Mucosa of descending colon (tissue), 3 donors: Measurements from ENCODE around the gene GALNT12. TPM values are rescaled to one million over a fixed set of nuclear protein-coding genes. Genes with fewer than 3 reads are reported as not detected.
A peak's percentile ranks its signal among the peaks of the same experiment; 100 is the strongest.

Experiments
- ATAC-seq: fragments of 200-7000 bp; cut with Tn5 transposase; one replicate; pipeline ENCODE4 v1.9.1; 2020; ENCODE audit warnings: mild to moderate bottlenecking, moderate library complexity
- DNase-seq, 3 donors: peaks; one replicate each; pipeline ENCODE4 v3.0.0-alpha.2; 2020
- H3K36me3 ChIP-seq: fragments of 200-600 bp; one replicate; pipeline ENCODE4 v1.8.0; 2021; ENCODE audit warnings: low read depth, mild to moderate bottlenecking
- H3K4me1 ChIP-seq: fragments of 200-600 bp; one replicate; pipeline ENCODE4 v1.8.0; 2021; ENCODE audit warnings: low read depth, mild to moderate bottlenecking
- H3K4me3 ChIP-seq: fragments of 200-600 bp; one replicate; pipeline ENCODE4 v1.8.0; 2021; ENCODE audit warnings: mild to moderate bottlenecking
- H3K9me3 ChIP-seq: fragments of 200-600 bp; one replicate; pipeline ENCODE4 v1.8.0; 2021; ENCODE audit warnings: mild to moderate bottlenecking
- intact Hi-C, 2 donors: fragments of 100-400 bp; cut with DNase I in 1 of 2; cut with micrococcal nuclease in 1 of 2; formaldehyde crosslinking; loops; one replicate each; pipeline versions ENCODE4 v1.11.0 to v1.11.1; 2022; cut with DNase I, micrococcal nuclease
- total RNA-seq, 3 donors: library from RNA; stranded (reverse); fragmentation: NEBNext Ultra II Directional in 2 of 3; extraction: Animal tissue kit (Norgen Biotek cat#: 25700) in 2 of 3; gene quantifications; one replicate each; pipeline versions ENCODE4 v1.2.1 to v1.2.4, GENCODE V29; 2021 to 2023
- TF ChIP-seq, protein P1 (sequence below): fragments of 200-600 bp; IDR thresholded peaks from one replicate; pipeline ENCODE4 v1.8.0; 2022; ENCODE audit warnings: antibody characterized with exemption, mild to moderate bottlenecking
- donor health status: DM: no; HTN: no; CAD: no; lungs with moderate emphysema.
- donor health status: DM: no; HTN: no; CAD: no.
- donor health status: DM: no; HTN: yes; CAD: no.

Gene GALNT12
- total RNA-seq, 3 donors from 2014 or later = 54.6 to 139 (median 121) TPM

- DNase-seq = no peak
- no peak overlapping the region for H3K4me3 ChIP-seq
- no peaks in the 10 kb centered on the region for H3K9me3 ChIP-seq
- H3K4me1 ChIP-seq = no peaks in the 10 kb centered on the region
- intact Hi-C loops = no loop called here
- TF ChIP-seq, protein P1, sequence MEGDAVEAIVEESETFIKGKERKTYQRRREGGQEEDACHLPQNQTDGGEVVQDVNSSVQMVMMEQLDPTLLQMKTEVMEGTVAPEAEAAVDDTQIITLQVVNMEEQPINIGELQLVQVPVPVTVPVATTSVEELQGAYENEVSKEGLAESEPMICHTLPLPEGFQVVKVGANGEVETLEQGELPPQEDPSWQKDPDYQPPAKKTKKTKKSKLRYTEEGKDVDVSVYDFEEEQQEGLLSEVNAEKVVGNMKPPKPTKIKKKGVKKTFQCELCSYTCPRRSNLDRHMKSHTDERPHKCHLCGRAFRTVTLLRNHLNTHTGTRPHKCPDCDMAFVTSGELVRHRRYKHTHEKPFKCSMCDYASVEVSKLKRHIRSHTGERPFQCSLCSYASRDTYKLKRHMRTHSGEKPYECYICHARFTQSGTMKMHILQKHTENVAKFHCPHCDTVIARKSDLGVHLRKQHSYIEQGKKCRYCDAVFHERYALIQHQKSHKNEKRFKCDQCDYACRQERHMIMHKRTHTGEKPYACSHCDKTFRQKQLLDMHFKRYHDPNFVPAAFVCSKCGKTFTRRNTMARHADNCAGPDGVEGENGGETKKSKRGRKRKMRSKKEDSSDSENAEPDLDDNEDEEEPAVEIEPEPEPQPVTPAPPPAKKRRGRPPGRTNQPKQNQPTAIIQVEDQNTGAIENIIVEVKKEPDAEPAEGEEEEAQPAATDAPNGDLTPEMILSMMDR = no peak
- ATAC-seq = no peak
- H3K36me3 ChIP-seq = no peaks in the 10 kb centered on the region
Observed at GRCh38 chr9:98892288-98892687, 84.8 kb downstream of the GALNT12 start.

- Histone ChIP-seq H3K36me3 (no peaks in the 10 kb centered on the region), H3K9me3 (no peaks in the 10 kb centered on the region), H3K4me3 (no peak overlapping the region), H3K4me1 (no peaks in the 10 kb centered on the region)
- TF ChIP-seq, protein P1 = no peak
- no peak for DNase-seq
- intact Hi-C loops = no loop called here
- no peak for ATAC-seq
Observed at GRCh38 chr9:98892690-98893089, 85.2 kb downstream of the GALNT12 start.

DNA sequence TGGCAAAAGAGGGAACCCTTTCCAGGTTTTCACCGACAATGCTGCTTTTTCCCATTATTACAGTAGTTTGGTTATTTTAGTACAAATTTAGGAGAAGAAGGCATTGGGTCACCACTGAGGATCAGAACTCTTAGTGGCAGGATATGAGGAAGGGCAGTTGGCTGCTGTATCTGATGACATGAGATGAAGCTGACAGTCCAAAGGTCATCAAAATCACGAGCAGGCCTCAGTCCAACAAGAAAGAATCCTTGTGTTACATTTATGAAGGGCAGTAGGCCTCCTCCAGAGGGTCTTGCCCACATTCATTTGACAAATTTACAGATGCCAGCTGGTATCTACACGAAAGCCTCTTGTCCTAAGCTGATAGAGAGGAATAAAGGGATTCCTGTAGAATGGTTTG lies 86.7 kb downstream of the GALNT12 start:
- intact Hi-C loops = no loop called here
- Histone ChIP-seq H3K4me3 (no peak overlapping the region), H3K36me3 (no peaks in the 10 kb centered on the region), H3K9me3 (no peaks in the 10 kb centered on the region), H3K4me1 (no peaks in the 10 kb centered on the region)
- ATAC-seq (no peak), DNase-seq (no peak)
- TF ChIP-seq, protein P1 = no peak

- ATAC-seq = no peak
- Histone ChIP-seq H3K36me3 (no peaks in the 10 kb centered on the region), H3K9me3 (no peaks in the 10 kb centered on the region), H3K4me1 (no peaks in the 10 kb centered on the region), H3K4me3 (no peak overlapping the region)
- TF ChIP-seq, protein P1 = no peak
- DNase-seq = no peak
- intact Hi-C loops = no loop called here
Observed at GRCh38 chr9:98894761-98895160, 87.3 kb downstream of the GALNT12 start.

- no peak overlapping the region for H3K4me3 ChIP-seq
- no peak for ATAC-seq
- H3K36me3 ChIP-seq = no peaks in the 10 kb centered on the region
- intact Hi-C loops = no loop called here
- TF ChIP-seq, protein P1 = no peak
- no peak for DNase-seq
- H3K9me3 ChIP-seq = no peaks in the 10 kb centered on the region
- no peaks in the 10 kb centered on the region for H3K4me1 ChIP-seq
Observed at GRCh38 chr9:98896632-98897031, 89.2 kb downstream of the GALNT12 start.

- ATAC-seq (peak; percentile 54), DNase-seq (no peak)
- TF ChIP-seq, protein P1 = no peak
- Histone ChIP-seq H3K36me3 (no peaks in the 10 kb centered on the region), H3K4me1 (no peaks in the 10 kb centered on the region), H3K4me3 (no peak overlapping the region), H3K9me3 (no peaks in the 10 kb centered on the region)
- intact Hi-C loops = no loop called here
Observed at GRCh38 chr9:98897745-98898144, 90.3 kb downstream of the GALNT12 start.
